ELR (cell line): ENCODE measurements around the gene ATG3.
"Not testable (repeated sequence)": the region's sequence is repeated elsewhere in the genome, so short reads cannot be mapped to it uniquely, and the experiment has no call there.

ENCODE experiments used
- DNase-seq: peaks from one replicate; pipeline ENCODE4 v3.0.0-alpha.2; 2015; ENCODE audit warnings: low read depth

Gene ATG3

DNA sequence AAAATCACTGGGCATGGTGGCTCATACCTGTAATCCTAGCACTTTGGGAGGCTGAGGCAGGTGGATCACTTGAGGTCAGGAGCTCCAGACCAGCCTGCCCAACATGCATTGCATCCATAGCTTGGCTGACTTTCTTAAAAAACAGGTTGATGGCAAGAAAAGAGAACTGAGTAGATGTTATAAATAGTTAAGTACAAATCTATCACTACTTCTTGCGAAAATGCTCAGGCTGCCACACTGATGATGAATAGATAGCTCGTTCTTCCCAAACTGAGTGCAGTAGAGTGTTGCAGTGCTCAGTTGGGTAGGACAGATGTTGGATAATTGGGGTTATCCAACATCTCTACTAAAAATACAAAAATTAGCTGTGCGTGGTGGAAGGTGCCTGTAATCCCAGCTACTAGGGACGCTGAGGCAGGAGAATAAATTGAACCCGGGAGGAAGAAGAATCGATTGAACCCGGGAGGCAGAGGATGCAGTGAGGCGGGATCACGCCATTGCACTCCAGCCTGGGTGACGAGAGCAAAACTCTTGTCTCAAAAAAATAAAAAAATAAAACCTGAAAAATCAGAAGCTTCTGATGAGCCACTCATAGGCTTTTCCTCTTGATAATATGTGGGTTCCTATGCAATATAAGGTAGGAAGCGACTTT is 63.7 kb downstream of the ATG3 start:
- no peak for DNase-seq

DNA sequence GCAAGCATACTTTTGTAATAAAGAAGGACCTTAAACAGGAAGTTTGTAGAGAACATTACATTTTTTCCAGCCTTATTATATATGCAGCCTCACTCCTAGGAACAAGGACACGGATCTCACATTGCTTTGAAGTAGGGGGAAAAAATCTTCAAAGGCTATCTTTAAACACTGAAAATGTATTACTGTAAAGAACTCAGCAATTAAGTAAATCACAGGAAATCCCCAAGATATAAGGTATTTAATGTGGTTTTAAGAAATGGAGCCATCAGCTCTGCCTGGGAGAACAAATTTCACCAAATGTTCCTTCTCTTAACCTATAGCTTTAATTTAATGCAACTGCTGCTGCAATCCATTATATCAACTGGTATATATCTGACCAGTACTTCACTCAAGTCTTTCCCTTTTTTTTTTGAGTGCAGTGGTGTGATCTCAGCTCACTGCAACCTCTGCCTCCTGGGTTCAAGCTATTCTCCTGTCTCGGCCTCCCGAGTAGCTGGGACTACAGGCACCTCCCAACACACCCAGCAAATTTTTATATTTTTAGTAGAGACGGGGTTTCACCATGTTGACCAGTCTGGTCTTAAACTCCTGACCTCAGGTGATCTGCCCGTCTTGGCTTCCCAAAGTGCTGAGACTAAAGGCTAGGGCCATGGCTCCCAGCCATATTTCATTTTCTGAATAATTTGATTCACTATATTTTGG is 65.2 kb downstream of the ATG3 start:
- no peak for DNase-seq

- DNase-seq, result not testable (repeated sequence)
Observed at GRCh38 chr3:112494448-112494767, 67.4 kb downstream of the ATG3 start.

GRCh38 chr3:112492124-112492523 is 69.6 kb downstream of the ATG3 start:
- DNase-seq, result no peak

- DNase-seq, result no peak
Observed at GRCh38 chr3:112491373-112491772, 70.4 kb downstream of the ATG3 start.

DNA sequence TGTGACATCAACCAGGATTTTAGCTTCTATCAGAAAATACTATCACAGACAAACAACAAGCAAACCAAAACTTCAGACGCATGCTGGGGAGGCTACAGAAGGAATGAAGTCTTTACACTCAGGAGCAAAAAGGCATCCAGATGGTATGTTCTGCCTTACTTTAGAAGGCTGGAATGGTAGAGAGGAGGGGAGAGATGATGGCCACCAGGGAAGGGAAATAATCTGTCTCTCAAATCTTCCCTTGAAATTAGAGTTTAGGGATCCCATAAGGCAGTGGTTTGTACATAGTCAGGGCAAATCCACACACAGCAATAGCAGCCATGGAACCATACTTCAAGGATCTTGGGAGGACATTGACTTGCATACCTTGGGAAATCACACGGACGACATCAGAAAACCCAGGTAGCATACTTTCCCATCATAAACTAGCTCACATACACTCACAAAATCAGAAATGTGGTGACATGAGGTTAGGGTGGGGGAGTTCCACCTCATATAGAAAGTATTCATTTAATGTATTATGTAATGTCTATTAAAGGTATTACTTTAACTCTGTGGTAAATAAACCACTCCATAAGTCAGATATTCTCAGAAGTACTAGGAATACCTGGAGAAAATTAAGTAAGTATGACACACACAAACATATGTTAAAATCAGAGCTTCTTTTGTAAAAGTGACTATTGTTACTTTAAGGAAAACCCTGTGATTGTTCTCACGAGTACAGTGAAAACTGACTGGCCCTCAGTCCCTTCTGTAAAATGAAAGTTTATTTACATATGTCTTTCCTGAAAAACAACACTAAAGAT is 71.9 kb downstream of the ATG3 start:
- DNase-seq, result no peak

DNA sequence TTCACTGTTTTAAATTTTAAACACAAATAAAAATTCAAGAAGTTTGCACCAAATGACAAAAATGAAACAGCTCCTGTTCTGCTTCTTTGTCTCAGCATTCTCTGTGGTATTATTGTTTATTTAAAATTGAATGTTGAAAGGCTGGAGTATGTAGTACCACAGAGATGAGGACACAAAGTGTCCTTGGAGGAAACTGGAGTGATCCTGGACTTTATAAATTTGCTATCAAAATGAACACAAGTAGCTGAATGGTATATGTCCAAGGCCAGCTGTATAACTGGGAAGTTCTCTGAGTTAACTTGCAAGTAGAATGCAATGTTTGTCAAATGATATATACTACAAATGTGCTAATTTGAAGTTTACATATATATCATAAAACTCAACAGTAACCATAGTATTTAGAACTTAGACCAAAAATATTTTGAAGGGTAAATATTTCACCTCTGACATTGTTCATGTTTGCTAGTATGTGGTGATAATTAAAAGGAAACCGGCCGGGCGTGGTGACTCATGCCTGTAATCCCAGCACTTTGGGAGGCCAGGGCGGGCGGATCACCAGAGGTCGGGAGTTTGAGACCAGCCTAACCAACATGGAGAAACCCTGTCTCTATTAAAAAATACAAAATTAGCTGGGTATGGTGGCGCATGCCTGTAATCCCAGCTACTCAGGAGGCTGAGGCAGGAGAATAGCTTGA is 74.8 kb downstream of the ATG3 start:
- DNase-seq, result peak; percentile 19

DNA sequence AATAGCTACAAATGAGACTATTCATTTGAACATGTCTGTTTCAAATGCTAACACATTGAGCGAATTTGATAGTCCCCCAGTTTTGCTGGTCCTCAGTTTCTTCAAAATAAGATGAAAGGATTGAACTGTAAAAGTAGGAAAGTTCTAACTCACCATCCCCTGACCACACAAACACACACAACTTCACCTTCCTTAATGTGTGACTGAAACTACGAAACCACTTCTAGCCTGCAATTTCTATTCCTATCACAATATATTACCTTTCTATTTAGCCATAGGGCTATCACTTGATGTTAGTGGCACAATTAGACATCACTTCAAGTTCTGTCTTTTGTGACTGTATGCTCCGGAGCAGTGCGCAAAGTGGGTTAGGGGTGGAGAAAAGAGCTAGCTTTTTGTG is 77.4 kb downstream of the ATG3 start:
- no peak for DNase-seq

GRCh38 chr3:112482675-112483074 is 79.1 kb downstream of the ATG3 start:
- no peak for DNase-seq
